HepG2 (cell line): ENCODE results near the gene RPTOR. TPM values are rescaled to one million over a fixed set of nuclear protein-coding genes. Genes with fewer than 3 reads are reported as not detected.
A peak's percentile ranks its signal among the peaks of the same experiment; 100 is the strongest.

Experiments used
- BRCA1 ChIP-seq: sonication (generic); formaldehyde crosslinking; IDR thresholded peaks from 2 replicates; pipeline ENCODE4 v1.4.0; 2020; ENCODE audit warnings: missing genetic modification reagents
- CHD2 ChIP-seq: IDR thresholded peaks from 2 replicates; pipeline ENCODE4 v1.6.1; 2011; ENCODE audit warnings: low read depth, low read length, improper control_type of control experiment
- HNRNPL ChIP-seq: fragments of 200-400 bp; formaldehyde crosslinking; IDR thresholded peaks from 2 replicates; pipeline ENCODE4 v1.6.1; 2017; ENCODE audit warnings: mild to moderate bottlenecking, low read depth, low read length
- ISX ChIP-seq: sonication (generic); formaldehyde crosslinking; conservative IDR thresholded peaks from 2 replicates; pipeline ENCODE4 v1.5.0; 2020; ENCODE audit warnings: missing genetic modification reagents
- KLF6 ChIP-seq: IDR thresholded peaks from 2 replicates; pipeline ENCODE4 v1.8.0; 2016; ENCODE audit warnings: missing biosample characterization, missing genetic modification reagents
- POLR2AphosphoS5 ChIP-seq: IDR thresholded peaks from 2 replicates; pipeline ENCODE4 v1.6.1; 2012; ENCODE audit warnings: low read depth, low read length
- SOX5 ChIP-seq: IDR thresholded peaks from 2 replicates; pipeline ENCODE4 v1.6.1; 2016; ENCODE audit warnings: borderline replicate concordance
- SSRP1 ChIP-seq: IDR thresholded peaks from 2 replicates; pipeline ENCODE4 v1.6.1; 2016; ENCODE audit warnings: control low read depth
- XBP1 ChIP-seq: sonication (generic); formaldehyde crosslinking; IDR thresholded peaks from 2 replicates; pipeline ENCODE4 v1.5.0; 2020; ENCODE audit warnings: missing genetic modification reagents
- ZNF446 ChIP-seq: sonication (generic); formaldehyde crosslinking; IDR thresholded peaks from 2 replicates; pipeline ENCODE4 v1.5.0; 2020; ENCODE audit warnings: mild to moderate bottlenecking, missing genetic modification reagents
- polyA plus RNA-seq, 8 experiments: library from polyadenylated mRNA; depleted of rRNA in 3 of 8; stranded (reverse) in 7 of 8; unstranded in 1 of 8; fragments of >200 nt; fragmentation: Illumina TruSeq in 4 of 8; extraction: Trizol in 4 of 8; gene quantifications; 2 replicates each; pipeline versions ENCODE4 v1.2.1 to v1.2.3, GENCODE V29; 2011 to 2016; ENCODE audit warnings: low read depth in 4 of 8, missing spikeins in 1 of 8, mixed read lengths in 1 of 8; ENCODE audit not compliant: insufficient read depth in 1 of 8
- total RNA-seq, 5 experiments: library from RNA; depleted of rRNA; stranded (reverse); fragments of >200 nt; fragmentation: Illumina TruSeq; extraction: Trizol; gene quantifications; 2 replicates each; pipeline ENCODE4 v1.2.3, GENCODE V29; 2016; ENCODE audit warnings: low read depth in 1 of 5
- TF ChIP-seq, protein P1 (sequence below): fragments of 450-650 bp; IDR thresholded peaks from 2 replicates; pipeline ENCODE4 v1.6.1; 2017
- TF ChIP-seq, protein P2 (sequence below): sonication (generic); formaldehyde crosslinking; IDR thresholded peaks from 2 replicates; pipeline ENCODE4 v1.4.0; 2020; ENCODE audit warnings: missing genetic modification reagents, borderline replicate concordance
- TF ChIP-seq, protein P3 (sequence below): IDR thresholded peaks from 2 replicates; pipeline ENCODE4 v1.6.1; 2016; ENCODE audit warnings: mild to moderate bottlenecking
- TF ChIP-seq, protein P4 (sequence below), 2 experiments: fragments of 450-650 bp in 1 of 2; sonication (generic) in 1 of 2; formaldehyde crosslinking in 1 of 2; IDR thresholded peaks; 2 replicates each; pipeline versions ENCODE4 v1.6.1 to v1.8.0; 2016 to 2022; ENCODE audit warnings: antibody characterized with exemption in 1 of 2, mild to moderate bottlenecking in 1 of 2, missing genetic modification reagents in 1 of 2

RPTOR gene
- total and polyA plus RNA-seq, 2 of the 13 experiments (the other 11 are each of a cell fraction or from before 2014, with no cell fraction given) = 6.6 to 25.3 TPM

DNA sequence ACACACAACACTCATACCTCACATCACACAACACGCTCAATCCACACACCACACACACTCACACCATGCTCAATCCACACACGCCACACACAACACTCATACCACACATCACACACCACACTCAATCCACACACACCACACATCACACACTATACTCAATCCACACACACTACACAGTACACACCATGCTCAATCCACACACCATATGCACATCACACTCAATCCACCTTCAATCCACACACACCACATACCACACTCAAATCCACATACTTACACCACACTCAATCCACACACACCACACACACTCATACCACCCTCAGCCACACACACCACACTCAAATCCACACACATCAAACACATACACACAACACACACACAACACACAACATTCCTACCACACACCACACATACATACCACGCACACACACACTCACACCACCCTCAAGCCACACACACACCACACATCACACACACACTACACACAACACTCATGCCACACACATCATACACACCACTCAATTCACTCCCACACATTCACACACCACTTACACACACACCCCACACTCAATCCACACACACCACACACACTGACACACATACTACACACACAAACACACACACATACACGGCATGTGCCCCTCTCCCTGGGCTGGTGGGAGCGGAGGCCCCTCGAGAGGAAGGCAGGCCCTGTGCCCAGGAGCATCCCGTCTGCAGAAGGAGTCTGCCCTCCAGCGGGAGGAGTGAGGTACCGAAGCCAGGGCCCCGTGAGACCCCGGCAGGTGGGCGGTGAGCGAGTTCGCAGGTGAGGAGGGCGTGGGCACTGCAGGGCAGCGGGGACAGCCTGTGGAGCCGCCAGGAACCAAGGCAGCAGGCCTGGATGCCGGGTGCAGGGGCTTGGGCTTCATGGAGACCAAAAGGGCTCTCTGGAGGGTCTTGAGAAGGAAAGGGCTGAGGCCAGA lies 33.1 kb upstream of the RPTOR start (continued):
- TF ChIP-seq, protein P1, sequence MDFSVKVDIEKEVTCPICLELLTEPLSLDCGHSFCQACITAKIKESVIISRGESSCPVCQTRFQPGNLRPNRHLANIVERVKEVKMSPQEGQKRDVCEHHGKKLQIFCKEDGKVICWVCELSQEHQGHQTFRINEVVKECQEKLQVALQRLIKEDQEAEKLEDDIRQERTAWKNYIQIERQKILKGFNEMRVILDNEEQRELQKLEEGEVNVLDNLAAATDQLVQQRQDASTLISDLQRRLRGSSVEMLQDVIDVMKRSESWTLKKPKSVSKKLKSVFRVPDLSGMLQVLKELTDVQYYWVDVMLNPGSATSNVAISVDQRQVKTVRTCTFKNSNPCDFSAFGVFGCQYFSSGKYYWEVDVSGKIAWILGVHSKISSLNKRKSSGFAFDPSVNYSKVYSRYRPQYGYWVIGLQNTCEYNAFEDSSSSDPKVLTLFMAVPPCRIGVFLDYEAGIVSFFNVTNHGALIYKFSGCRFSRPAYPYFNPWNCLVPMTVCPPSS = peak; percentile 13; the same call in 1 of the 2 replicates
- TF ChIP-seq KLF6 (CRISPR knock-in tag) = no peak
- no peak for TF ChIP-seq XBP1 (CRISPR knock-in tag)
- TF ChIP-seq ISX = no peak
- TF ChIP-seq, protein P2, sequence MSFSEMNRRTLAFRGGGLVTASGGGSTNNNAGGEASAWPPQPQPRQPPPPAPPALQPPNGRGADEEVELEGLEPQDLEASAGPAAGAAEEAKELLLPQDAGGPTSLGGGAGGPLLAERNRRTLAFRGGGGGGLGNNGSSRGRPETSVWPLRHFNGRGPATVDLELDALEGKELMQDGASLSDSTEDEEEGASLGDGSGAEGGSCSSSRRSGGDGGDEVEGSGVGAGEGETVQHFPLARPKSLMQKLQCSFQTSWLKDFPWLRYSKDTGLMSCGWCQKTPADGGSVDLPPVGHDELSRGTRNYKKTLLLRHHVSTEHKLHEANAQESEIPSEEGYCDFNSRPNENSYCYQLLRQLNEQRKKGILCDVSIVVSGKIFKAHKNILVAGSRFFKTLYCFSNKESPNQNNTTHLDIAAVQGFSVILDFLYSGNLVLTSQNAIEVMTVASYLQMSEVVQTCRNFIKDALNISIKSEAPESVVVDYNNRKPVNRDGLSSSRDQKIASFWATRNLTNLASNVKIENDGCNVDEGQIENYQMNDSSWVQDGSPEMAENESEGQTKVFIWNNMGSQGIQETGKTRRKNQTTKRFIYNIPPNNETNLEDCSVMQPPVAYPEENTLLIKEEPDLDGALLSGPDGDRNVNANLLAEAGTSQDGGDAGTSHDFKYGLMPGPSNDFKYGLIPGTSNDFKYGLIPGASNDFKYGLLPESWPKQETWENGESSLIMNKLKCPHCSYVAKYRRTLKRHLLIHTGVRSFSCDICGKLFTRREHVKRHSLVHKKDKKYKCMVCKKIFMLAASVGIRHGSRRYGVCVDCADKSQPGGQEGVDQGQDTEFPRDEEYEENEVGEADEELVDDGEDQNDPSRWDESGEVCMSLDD (CRISPR knock-in tag) = no peak
- TF ChIP-seq BRCA1 = no peak
- no peak for TF ChIP-seq CHD2
- no peak for TF ChIP-seq ZNF446
- no peak for TF ChIP-seq SOX5 (CRISPR knock-in tag)
- TF ChIP-seq, protein P3, sequence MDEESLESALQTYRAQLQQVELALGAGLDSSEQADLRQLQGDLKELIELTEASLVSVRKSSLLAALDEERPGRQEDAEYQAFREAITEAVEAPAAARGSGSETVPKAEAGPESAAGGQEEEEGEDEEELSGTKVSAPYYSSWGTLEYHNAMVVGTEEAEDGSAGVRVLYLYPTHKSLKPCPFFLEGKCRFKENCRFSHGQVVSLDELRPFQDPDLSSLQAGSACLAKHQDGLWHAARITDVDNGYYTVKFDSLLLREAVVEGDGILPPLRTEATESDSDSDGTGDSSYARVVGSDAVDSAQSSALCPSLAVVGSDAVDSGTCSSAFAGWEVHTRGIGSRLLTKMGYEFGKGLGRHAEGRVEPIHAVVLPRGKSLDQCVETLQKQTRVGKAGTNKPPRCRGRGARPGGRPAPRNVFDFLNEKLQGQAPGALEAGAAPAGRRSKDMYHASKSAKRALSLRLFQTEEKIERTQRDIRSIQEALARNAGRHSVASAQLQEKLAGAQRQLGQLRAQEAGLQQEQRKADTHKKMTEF (CRISPR knock-in tag) = no peak
- TF ChIP-seq, protein P4, sequence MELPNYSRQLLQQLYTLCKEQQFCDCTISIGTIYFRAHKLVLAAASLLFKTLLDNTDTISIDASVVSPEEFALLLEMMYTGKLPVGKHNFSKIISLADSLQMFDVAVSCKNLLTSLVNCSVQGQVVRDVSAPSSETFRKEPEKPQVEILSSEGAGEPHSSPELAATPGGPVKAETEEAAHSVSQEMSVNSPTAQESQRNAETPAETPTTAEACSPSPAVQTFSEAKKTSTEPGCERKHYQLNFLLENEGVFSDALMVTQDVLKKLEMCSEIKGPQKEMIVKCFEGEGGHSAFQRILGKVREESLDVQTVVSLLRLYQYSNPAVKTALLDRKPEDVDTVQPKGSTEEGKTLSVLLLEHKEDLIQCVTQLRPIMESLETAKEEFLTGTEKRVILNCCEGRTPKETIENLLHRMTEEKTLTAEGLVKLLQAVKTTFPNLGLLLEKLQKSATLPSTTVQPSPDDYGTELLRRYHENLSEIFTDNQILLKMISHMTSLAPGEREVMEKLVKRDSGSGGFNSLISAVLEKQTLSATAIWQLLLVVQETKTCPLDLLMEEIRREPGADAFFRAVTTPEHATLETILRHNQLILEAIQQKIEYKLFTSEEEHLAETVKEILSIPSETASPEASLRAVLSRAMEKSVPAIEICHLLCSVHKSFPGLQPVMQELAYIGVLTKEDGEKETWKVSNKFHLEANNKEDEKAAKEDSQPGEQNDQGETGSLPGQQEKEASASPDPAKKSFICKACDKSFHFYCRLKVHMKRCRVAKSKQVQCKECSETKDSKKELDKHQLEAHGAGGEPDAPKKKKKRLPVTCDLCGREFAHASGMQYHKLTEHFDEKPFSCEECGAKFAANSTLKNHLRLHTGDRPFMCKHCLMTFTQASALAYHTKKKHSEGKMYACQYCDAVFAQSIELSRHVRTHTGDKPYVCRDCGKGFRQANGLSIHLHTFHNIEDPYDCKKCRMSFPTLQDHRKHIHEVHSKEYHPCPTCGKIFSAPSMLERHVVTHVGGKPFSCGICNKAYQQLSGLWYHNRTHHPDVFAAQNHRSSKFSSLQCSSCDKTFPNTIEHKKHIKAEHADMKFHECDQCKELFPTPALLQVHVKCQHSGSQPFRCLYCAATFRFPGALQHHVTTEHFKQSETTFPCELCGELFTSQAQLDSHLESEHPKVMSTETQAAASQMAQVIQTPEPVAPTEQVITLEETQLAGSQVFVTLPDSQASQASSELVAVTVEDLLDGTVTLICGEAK (IDR thresholded peaks at IDR 0.05) = peak; percentile 19; the same call in 1 of the 2 replicates
- TF ChIP-seq, protein P4 (CRISPR knock-in tag; IDR thresholded peaks at IDR 0.05) = no peak
- no peak for TF ChIP-seq POLR2AphosphoS5
- TF ChIP-seq HNRNPL = peak; percentile 38; the same call in 1 of the 2 replicates
- TF ChIP-seq SSRP1 (CRISPR knock-in tag) = no peak
